B cell (primary cell): ENCODE results near the gene SETBP1. TPM values are rescaled to one million over a fixed set of nuclear protein-coding genes. Genes with fewer than 3 reads are reported as not detected.

Experiments
- ATAC-seq: fragments of 200-7000 bp; cut with Tn5 transposase; one replicate; pipeline ENCODE4 v1.10.0; 2021; ENCODE audit warnings: low read depth, mild to moderate bottlenecking, moderate number of reproducible peaks, moderate library complexity
- CTCF ChIA-PET: fragments of 350-600 bp; sonication (Branson Sonifier 250); formaldehyde crosslinking; loops from one replicate; lab custom pipeline; 2021; ENCODE audit warnings: antibody characterized with exemption, inconsistent platforms; lab: Charles Lee
- POLR2A ChIA-PET: fragments of 350-600 bp; sonication (Branson Sonifier 250); formaldehyde crosslinking; loops from one replicate; lab custom pipeline; 2021; ENCODE audit warnings: antibody characterized with exemption; lab: Charles Lee
- DNase-seq: peaks from one replicate; pipeline ENCODE4 v3.0.0; 2013
- H2AFZ ChIP-seq: 2 replicates; pipeline ENCODE4 v1.6.1; 2012; ENCODE audit warnings: mild to moderate bottlenecking, low read depth, low read length; ENCODE audit not compliant: insufficient read depth, poor library complexity, severe bottlenecking
- H3K27ac ChIP-seq, 2 donors: 1 replicate in 1 of 2; 2 replicates in 1 of 2; pipeline ENCODE4 v1.5.1; 2012 to 2013; ENCODE audit warnings: low read length in 2 of 2, mild to moderate bottlenecking in 2 of 2, moderate library complexity in 1 of 2
- H3K27me3 ChIP-seq, 4 experiments: fragments of 200-600 bp in 1 of 4; sonication (generic) in 1 of 4; replicated peaks in 1 of 4; 1 replicate in 2 of 4; 2 replicates in 2 of 4; pipeline versions ENCODE4 v1.6.1 to v1.7.0; 2013 to 2016; ENCODE audit warnings: low read length in 3 of 4, mild to moderate bottlenecking in 2 of 4, mixed read lengths in 1 of 4, moderate library complexity in 1 of 4; ENCODE audit not compliant: insufficient read depth in 4 of 4, control insufficient read depth in 3 of 4; ENCODE audit errors: control extremely low read depth in 1 of 4
- H3K36me3 ChIP-seq, 2 experiments: replicated peaks in 1 of 2; 1 replicate in 1 of 2; 2 replicates in 1 of 2; pipeline versions ENCODE4 v1.6.1 to v1.7.1; 2013; ENCODE audit warnings: low read length in 1 of 2; ENCODE audit not compliant: insufficient read depth in 2 of 2, control insufficient read depth in 1 of 2; ENCODE audit errors: control extremely low read depth in 1 of 2, extremely low read depth in 1 of 2
- H3K4me1 ChIP-seq, 2 donors: fragments of 200-600 bp in 1 of 2; sonication (generic) in 1 of 2; 1 replicate in 1 of 2; 2 replicates in 1 of 2; pipeline versions ENCODE4 v1.5.1 to v1.6.1; 2013 to 2017; ENCODE audit warnings: low read length in 2 of 2; ENCODE audit not compliant: control insufficient read depth in 2 of 2, insufficient read depth in 2 of 2
- H3K4me2 ChIP-seq: replicated peaks from 2 replicates; pipeline ENCODE3; 2012; ENCODE audit warnings: mild to moderate bottlenecking, low read depth, low read length; ENCODE audit not compliant: poor library complexity, severe bottlenecking
- H3K4me3 ChIP-seq, 5 experiments: fragments of 200-600 bp in 1 of 5; sonication (generic) in 1 of 5; 1 replicate in 3 of 5; 2 replicates in 2 of 5; pipeline versions ENCODE4 v1.5.1 to v1.7.0; 2011 to 2016; ENCODE audit warnings: low read length in 4 of 5, mild to moderate bottlenecking in 4 of 5, low read depth in 2 of 5, control low read depth in 1 of 5, moderate library complexity in 1 of 5; ENCODE audit not compliant: insufficient read depth in 1 of 5; ENCODE audit errors: control extremely low read depth in 1 of 5, extremely low read depth in 1 of 5
- H3K79me2 ChIP-seq: fragments of 200-600 bp; sonication (generic); one replicate; pipeline ENCODE4 v1.6.0; 2016; ENCODE audit warnings: low read length; ENCODE audit not compliant: control insufficient read depth, insufficient read depth
- H3K9ac ChIP-seq: fragments of 200-600 bp; sonication (generic); 2 replicates; pipeline ENCODE4 v1.6.1; 2017; ENCODE audit warnings: mild to moderate bottlenecking, low read length, moderate library complexity
- H3K9me3 ChIP-seq, 3 donors: one replicate each; pipeline versions ENCODE4 v1.6.1 to v1.7.1; 2013; ENCODE audit warnings: low read length in 2 of 3; ENCODE audit not compliant: control insufficient read depth in 2 of 3, insufficient read depth in 1 of 3; ENCODE audit errors: control extremely low read depth in 1 of 3
- H4K20me1 ChIP-seq: 2 replicates; pipeline ENCODE4 v1.6.0; 2012; ENCODE audit warnings: mild to moderate bottlenecking, low read length; ENCODE audit not compliant: insufficient read depth, control insufficient read depth, poor library complexity, severe bottlenecking
- H3K27ac Mint-ChIP-seq: one replicate; pipeline ENCODE4 v1.8.0; 2021; ENCODE audit warnings: mixed read lengths
- H3K27me3 Mint-ChIP-seq: one replicate; pipeline ENCODE4 v1.8.0; 2021; ENCODE audit warnings: mixed read lengths
- H3K4me1 Mint-ChIP-seq: one replicate; pipeline ENCODE4 v1.8.0; 2021; ENCODE audit warnings: mixed read lengths
- H3K4me3 Mint-ChIP-seq: one replicate; pipeline ENCODE4 v1.8.0; 2021; ENCODE audit warnings: mixed read lengths
- H3K9me3 Mint-ChIP-seq: one replicate; pipeline ENCODE4 v1.8.0; 2022; ENCODE audit warnings: mixed read lengths; ENCODE audit not compliant: insufficient read depth
- CTCF ChIP-seq: fragments of 200-600 bp; IDR thresholded peaks from one replicate; pipeline ENCODE4 v1.8.0; 2022; ENCODE audit warnings: antibody characterized with exemption, mild to moderate bottlenecking
- EZH2 ChIP-seq: IDR thresholded peaks from 2 replicates; pipeline ENCODE4 v1.6.1; 2012; ENCODE audit warnings: borderline replicate concordance, low read depth, mild to moderate bottlenecking, moderate library complexity, low read length; ENCODE audit not compliant: insufficient read depth, poor library complexity, severe bottlenecking
- WGBS: methylation state at CpG from one replicate; pipeline ENCODE4 v1.1.5; 2013; ENCODE audit warnings: missing lambda C conversion rate; ENCODE audit not compliant: insufficient coverage; 5-methylcytosine and 5-hydroxymethylcytosine counted together
- intact Hi-C: fragments of 100-400 bp; cut with micrococcal nuclease; formaldehyde crosslinking; loops from one replicate; pipeline ENCODE4 v1.10.0; 2022
- polyA plus RNA-seq: library from polyadenylated mRNA; depleted of rRNA; stranded (reverse); fragments of >200 nt; gene quantifications from 2 replicates; pipeline ENCODE4 v1.2.3, GENCODE V29; 2012
- total RNA-seq, 2 donors: library from RNA; stranded (reverse); fragments of 120-200 nt in 1 of 2; gene quantifications; 1 replicate in 1 of 2; 2 replicates in 1 of 2; pipeline versions ENCODE4 v1.2.3 to v1.2.4, GENCODE V29; 2013 to 2022

The SETBP1 gene
- total and polyA plus RNA-seq, 2 donors (not counting 1 experiment from before 2014, with no cell fraction given): 15.1 to 129 TPM

GRCh38 chr18:44816050-44816449 lies 135.4 kb downstream of the SETBP1 start:
- Histone ChIP-seq H3K9me3 (no peaks in the 10 kb centered on the region), H4K20me1 (no peaks in the 10 kb centered on the region), H3K9ac (no peak overlapping the region), H3K36me3 (peaks cover 0 to 7% of the 10 kb centered on the region in 2 experiments), H3K79me2 (peaks cover 95% of the 10 kb centered on the region), H3K27ac (no peak overlapping the region), H3K4me2 (no peak overlapping the region), H3K4me1 (peaks cover 35 to 40% of the 10 kb centered on the region in 2 donors), H3K4me3 (no peak overlapping the region), H2AFZ (no peak overlapping the region), H3K27me3 (no peaks in the 10 kb centered on the region)
- POLR2A ChIA-PET: no interaction called here
- H3K4me3 Mint-ChIP-seq: no peak overlapping the region
- CTCF ChIA-PET: no interaction called here
- DNase-seq (no peak), ATAC-seq (no peak)
- H3K27ac Mint-ChIP-seq: no peak overlapping the region
- no peaks in the 10 kb centered on the region for H3K9me3 Mint-ChIP-seq
- no peaks in the 10 kb centered on the region for H3K27me3 Mint-ChIP-seq
- intact Hi-C loops: no loop called here
- WGBS: 100% methylated on average over 3 of the region's 3 CpGs
- TF ChIP-seq CTCF: no peak
- TF ChIP-seq EZH2: no peak
- H3K4me1 Mint-ChIP-seq: peaks cover 52% of the 10 kb centered on the region

GRCh38 chr18:44816477-44816876 lies 135.8 kb downstream of the SETBP1 start:
- intact Hi-C loops: no loop called here
- no peak overlapping the region for H3K9ac ChIP-seq
- H4K20me1 ChIP-seq: no peaks in the 10 kb centered on the region
- Mint-ChIP-seq H3K4me3 (no peak overlapping the region), H3K4me1 (peaks cover 51% of the 10 kb centered on the region), H3K27me3 (no peaks in the 10 kb centered on the region), H3K9me3 (no peaks in the 10 kb centered on the region), H3K27ac (peak overlapping the region; percentile 64)
- no peak overlapping the region for H3K27ac ChIP-seq
- DNase-seq (no peak), ATAC-seq (no peak)
- H3K36me3 ChIP-seq: peaks cover 0 to 7% of the 10 kb centered on the region in 2 experiments
- ChIA-PET POLR2A (interaction anchor here (1.7 kb wide), 1 partner anchor 137 kb away, joined by 10 read pairs; no protein-coding TSS in a partner anchor), CTCF (no interaction called here)
- peaks cover 35 to 40% of the 10 kb centered on the region in 2 donors for H3K4me1 ChIP-seq
- TF ChIP-seq EZH2: no peak
- TF ChIP-seq CTCF: no peak
- WGBS: 98% methylated on average over 5 of the region's 6 CpGs
- no peaks in the 10 kb centered on the region for H3K9me3 ChIP-seq
- peaks cover 94% of the 10 kb centered on the region for H3K79me2 ChIP-seq
- H3K27me3 ChIP-seq: no peaks in the 10 kb centered on the region
- H2AFZ ChIP-seq: no peak overlapping the region
- H3K4me2 ChIP-seq: no peak overlapping the region
- H3K4me3 ChIP-seq: no peak overlapping the region
